Thyroid gland (tissue), 4 donors: ENCODE data around the gene GPR153. TPM values are rescaled to one million over a fixed set of nuclear protein-coding genes. Genes with fewer than 3 reads are reported as not detected.

Source experiments
- DNase-seq, 2 donors: peaks; one replicate each; pipeline ENCODE4 v3.0.0-alpha.2; 2019
- H3K27ac ChIP-seq, 3 donors: fragments of 200-600 bp; sonication (generic); 1 replicate in 2 of 3; 2 replicates in 1 of 3; pipeline ENCODE4 v1.5.1; 2016 to 2019; ENCODE audit warnings: mild to moderate bottlenecking in 1 of 3, moderate library complexity in 1 of 3
- H3K27me3 ChIP-seq: fragments of 200-600 bp; sonication (generic); one replicate; pipeline ENCODE4 v1.5.1; 2019
- H3K36me3 ChIP-seq, 2 donors: fragments of 200-600 bp; sonication (generic); one replicate each; pipeline ENCODE4 v1.5.1; 2016 to 2019
- H3K4me1 ChIP-seq, 2 donors: fragments of 200-600 bp; sonication (generic); one replicate each; pipeline ENCODE4 v1.5.1; 2017 to 2019
- H3K4me3 ChIP-seq, 3 donors: fragments of 200-600 bp; sonication (generic); replicated peaks in 1 of 3; 1 replicate in 2 of 3; 2 replicates in 1 of 3; pipeline ENCODE4 v1.5.1; 2016; ENCODE audit warnings: mild to moderate bottlenecking in 1 of 3
- H3K9me3 ChIP-seq: fragments of 200-600 bp; sonication (generic); one replicate; pipeline ENCODE4 v1.5.1; 2017
- POLR2A ChIP-seq, 2 donors: fragments of 450-650 bp; IDR thresholded peaks; one replicate each; pipeline ENCODE4 v1.6.1; 2017; ENCODE audit warnings: antibody characterized with exemption in 2 of 2, mild to moderate bottlenecking in 2 of 2, moderate library complexity in 1 of 2
- WGBS, 2 donors: methylation state at CpG; one replicate each; pipeline ENCODE4 v1.1.5; 2017; 5-methylcytosine and 5-hydroxymethylcytosine counted together
- intact Hi-C: fragments of 100-400 bp; cut with DNase I; formaldehyde crosslinking; loops from one replicate; pipeline ENCODE4 v1.15.1; 2023
- total RNA-seq, 4 donors: library from RNA; depleted of rRNA; stranded (reverse); fragments of >200 nt; gene quantifications; one replicate each; pipeline ENCODE4 v1.2.3, GENCODE V29; 2016
- TF ChIP-seq, protein P1 (sequence below), 6 experiments: fragments of 200-600 bp in 3 of 6; fragments of 450-650 bp in 3 of 6; sonication (generic) in 3 of 6; IDR thresholded peaks; one replicate each; pipeline ENCODE4 v1.5.1; 2016 to 2019; ENCODE audit warnings: antibody characterized with exemption in 6 of 6, mild to moderate bottlenecking in 2 of 6, inconsistent platforms in 1 of 6, moderate library complexity in 1 of 6

GPR153 gene
- total RNA-seq, 4 donors from 2014 or later = 0.78 to 3.2 (median 1.5) TPM

DNA sequence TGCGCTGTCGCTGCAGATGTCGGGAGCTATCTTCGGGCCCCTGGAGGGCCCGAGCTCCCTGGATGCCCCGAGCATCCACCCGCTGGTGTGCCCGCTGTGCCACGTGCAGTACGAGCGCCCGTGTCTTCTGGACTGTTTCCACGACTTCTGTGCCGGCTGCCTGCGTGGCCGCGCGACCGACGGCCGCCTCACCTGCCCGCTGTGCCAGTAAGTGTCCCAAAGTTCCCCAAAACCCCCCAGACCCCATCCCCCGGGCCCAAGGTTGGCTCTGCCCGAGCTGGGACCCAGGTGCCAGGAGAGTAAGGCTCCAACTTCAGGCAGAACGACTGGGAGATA, 54.4 kb downstream of the GPR153 start:
- 20% methylated on average over 1 of the region's 25 CpGs; no CpG with 5 or more reads in 1 of the 2 donors for WGBS, 2 donors
- Histone ChIP-seq H3K36me3 (no peaks in the 10 kb centered on the region), H3K4me3 (peak overlapping the region in 2 of 3 donors; percentile 22 to 47), H3K9me3 (no peaks in the 10 kb centered on the region), H3K27ac (peak overlapping the region in 1 of 3 donors; percentile 63), H3K27me3 (no peaks in the 10 kb centered on the region), H3K4me1 (peaks cover 24 to 32% of the 10 kb centered on the region in 2 donors)
- intact Hi-C loops = loop anchor here (5.0 kb wide), 1 partner anchor 36 kb away; the partner anchor contains the start of gene HES3
- DNase-seq = no peak
- TF ChIP-seq POLR2A (IDR thresholded peaks at IDR 0.05) = no peak
- TF ChIP-seq, protein P1, sequence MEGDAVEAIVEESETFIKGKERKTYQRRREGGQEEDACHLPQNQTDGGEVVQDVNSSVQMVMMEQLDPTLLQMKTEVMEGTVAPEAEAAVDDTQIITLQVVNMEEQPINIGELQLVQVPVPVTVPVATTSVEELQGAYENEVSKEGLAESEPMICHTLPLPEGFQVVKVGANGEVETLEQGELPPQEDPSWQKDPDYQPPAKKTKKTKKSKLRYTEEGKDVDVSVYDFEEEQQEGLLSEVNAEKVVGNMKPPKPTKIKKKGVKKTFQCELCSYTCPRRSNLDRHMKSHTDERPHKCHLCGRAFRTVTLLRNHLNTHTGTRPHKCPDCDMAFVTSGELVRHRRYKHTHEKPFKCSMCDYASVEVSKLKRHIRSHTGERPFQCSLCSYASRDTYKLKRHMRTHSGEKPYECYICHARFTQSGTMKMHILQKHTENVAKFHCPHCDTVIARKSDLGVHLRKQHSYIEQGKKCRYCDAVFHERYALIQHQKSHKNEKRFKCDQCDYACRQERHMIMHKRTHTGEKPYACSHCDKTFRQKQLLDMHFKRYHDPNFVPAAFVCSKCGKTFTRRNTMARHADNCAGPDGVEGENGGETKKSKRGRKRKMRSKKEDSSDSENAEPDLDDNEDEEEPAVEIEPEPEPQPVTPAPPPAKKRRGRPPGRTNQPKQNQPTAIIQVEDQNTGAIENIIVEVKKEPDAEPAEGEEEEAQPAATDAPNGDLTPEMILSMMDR (IDR thresholded peaks at IDR 0.05) = no peak

DNA sequence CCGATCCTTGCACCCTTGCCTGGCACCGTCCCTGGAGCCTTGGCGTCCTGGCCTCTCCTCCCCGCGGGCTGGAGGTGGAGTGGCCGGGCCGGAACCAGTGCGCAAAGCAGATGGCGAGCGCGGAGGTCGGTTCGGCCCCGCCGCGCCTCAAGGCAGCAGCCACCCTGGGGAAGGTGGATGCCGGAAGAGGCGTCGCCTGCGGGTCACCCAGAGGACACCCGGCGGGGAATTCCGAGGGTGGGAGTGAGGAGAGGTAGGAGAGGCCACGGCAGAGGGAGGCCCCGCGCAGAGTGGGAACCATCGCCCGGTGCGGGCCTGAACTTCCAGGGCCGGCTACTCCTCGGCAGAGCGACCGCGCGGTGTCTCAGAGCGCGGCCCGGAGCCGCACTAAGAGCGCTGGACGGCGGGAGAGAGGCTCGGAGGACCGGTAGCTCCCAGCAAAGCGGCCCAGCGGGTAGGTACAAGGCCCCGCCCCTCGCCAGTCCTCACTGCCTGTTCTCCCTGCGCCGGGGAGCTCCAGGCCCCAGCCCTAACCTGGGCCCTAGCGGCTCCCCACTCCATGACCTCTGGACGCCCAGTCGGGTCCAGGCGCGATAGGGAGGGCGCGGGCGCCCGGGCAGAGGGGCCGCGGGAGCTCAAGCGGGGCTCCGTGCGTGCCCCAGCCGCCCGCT, 54.9 kb downstream of the GPR153 start, which contains the start of gene RNF207:
RNF207 (plus strand) TSS at position 271 of the 671 bp plus-strand sequence. CDS start 417 bp downstream, outside the sequence.
- Histone ChIP-seq H3K4me3 (peak within 1 kb of the TSS; percentile 18 to 47 (median 22)), H3K36me3 (no peaks in the 10 kb centered on the region), H3K9me3 (no peaks in the 10 kb centered on the region), H3K4me1 (peaks cover 24 to 32% of the 10 kb centered on the region in 2 donors), H3K27me3 (no peaks in the 10 kb centered on the region), H3K27ac (peak within 1 kb of the TSS in 2 of 3 donors; percentile 56 to 63)
- TF ChIP-seq POLR2A (IDR thresholded peaks at IDR 0.05) = peak in 1 of 2 donors; percentile 58
- TF ChIP-seq, protein P1 (IDR thresholded peaks at IDR 0.05) = no peak
- peak; percentile 71 to 72 for DNase-seq
- WGBS, 2 donors = 0 to 2% methylated on average over 2 to 16 of the region's 66 CpGs
- intact Hi-C loops = loop anchor here (5.0 kb wide), 1 partner anchor 36 kb away; the partner anchor contains the start of gene HES3

DNA sequence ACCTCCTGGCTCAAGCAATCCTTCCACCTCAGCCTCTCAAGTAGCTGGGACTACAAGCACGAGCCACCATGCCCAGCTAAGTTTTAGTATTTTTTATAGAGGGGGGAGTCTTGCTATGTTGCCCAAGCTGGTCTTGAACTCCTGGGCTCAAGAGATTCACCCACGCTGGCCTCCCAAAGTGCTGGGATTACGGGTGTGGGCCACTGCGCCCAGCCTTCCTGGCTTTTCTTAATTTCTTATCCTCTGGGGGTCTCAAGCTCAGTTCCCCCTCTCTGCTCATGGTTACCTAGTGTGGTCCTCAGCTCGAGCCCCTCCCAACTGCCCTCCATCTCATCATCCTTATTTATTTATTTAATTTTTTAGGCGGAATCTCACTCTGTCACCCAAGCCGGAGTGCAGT, 58.6 kb downstream of the GPR153 start:
- peaks cover 0 to 7% of the 10 kb centered on the region in 2 donors for H3K36me3 ChIP-seq
- H3K9me3 ChIP-seq = no peaks in the 10 kb centered on the region
- intact Hi-C loops = no loop called here
- no peaks in the 10 kb centered on the region for H3K27me3 ChIP-seq
- no peak overlapping the region for H3K27ac ChIP-seq
- H3K4me3 ChIP-seq = no peak overlapping the region
- H3K4me1 ChIP-seq = peaks cover 19 to 39% of the 10 kb centered on the region in 2 donors
- WGBS, 2 donors = 84 to 85% methylated on average over 7 of the region's 7 CpGs
- no peak for DNase-seq
- no peak for TF ChIP-seq POLR2A (IDR thresholded peaks at IDR 0.05)

DNA sequence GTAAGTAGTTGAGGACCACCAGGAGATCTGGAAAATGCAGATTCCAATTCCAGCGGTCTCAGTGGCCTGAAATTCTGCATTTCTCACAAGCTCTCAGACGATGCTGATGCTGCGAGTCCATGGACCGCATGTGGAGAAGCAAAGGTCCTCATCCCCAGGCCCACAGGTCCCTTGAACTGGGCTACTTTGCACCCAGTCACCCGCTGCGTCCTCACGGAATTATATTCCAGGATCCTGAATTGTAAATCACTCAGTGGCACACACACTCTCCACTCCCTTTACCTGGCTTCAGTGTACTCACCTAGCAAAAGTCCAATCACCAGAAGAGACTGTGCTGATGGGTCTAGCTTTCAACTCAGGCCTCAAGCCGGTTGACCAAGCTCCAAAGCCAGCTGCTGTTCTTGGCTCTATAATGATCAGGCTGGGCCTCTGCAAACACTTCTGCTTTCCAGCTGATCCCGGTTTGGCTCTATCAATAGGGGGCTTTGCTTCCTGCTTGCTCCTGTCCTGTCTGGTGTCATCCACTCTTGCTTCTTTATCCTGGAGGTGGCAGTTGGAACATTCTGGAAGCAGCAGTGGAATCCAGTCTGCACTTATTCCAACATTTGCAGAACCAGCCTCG, 60.6 kb downstream of the GPR153 start:
- DNase-seq = no peak
- Histone ChIP-seq H3K27me3 (no peaks in the 10 kb centered on the region), H3K9me3 (no peaks in the 10 kb centered on the region), H3K4me1 (peaks cover 14 to 28% of the 10 kb centered on the region in 2 donors), H3K4me3 (peak overlapping the region in 2 of 3 donors; percentile 16 to 100), H3K36me3 (peaks cover 6 to 7% of the 10 kb centered on the region in 2 donors), H3K27ac (peak overlapping the region; percentile 53 to 66 (median 56))
- no peak for TF ChIP-seq POLR2A (IDR thresholded peaks at IDR 0.05)
- TF ChIP-seq, protein P1 (IDR thresholded peaks at IDR 0.05) = no peak
- intact Hi-C loops = no loop called here
- whole genome bisulfite sequencing, 2 donors = 68 to 74% methylated on average over 10 of the region's 10 CpGs

DNA sequence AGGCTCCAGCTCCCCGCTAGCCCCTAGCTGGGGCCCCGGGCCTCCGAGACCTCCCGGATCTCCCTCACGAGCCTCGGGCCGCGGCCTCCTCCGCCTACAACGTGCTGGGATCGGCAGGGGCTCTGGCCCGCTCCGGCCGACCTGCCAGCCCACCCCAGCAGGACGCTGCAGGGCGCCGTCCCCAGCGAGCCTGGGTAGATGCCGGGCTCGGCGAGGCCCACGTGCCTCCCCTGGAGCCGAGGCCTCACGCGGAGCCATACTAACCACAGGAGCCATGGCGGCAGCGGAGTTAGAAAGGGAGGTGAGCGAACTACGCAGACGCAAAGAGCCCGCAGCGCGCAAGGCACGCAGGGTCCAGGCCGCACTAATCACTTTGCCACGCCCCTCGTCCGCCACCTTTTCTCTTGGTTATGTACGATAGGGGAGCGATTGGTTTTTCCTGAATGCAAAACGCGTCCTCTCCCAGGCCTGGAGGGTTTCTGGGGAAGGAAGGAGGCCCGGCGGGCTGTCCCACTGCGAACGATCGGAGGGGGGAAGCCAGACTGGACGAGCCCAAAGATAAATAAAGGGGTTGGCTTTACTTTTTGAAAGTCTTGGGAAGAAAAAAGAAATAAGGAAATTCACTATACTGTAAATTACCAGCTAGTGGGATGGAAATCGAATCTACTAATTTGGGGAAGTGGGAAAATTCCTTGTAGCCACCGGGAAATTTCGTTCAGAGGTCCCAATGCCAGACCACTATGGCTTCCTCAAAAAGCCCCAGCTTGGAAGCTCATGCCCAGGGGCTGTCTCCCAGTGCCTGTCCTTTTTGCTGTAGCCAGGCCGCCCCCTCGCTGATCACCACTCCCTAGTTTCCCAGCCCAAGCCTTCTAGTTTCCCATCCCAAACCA, 61.4 kb downstream of the GPR153 start, which contains the start of gene RPL22:
RPL22 (minus strand) TSS at position 298 of the 890 bp plus-strand sequence; CDS start at position 276, 22 bp downstream.
- intact Hi-C loops = no loop called here
- TF ChIP-seq POLR2A (IDR thresholded peaks at IDR 0.05) = peak; percentile 15 to 79
- TF ChIP-seq, protein P1 (IDR thresholded peaks at IDR 0.05) = peak in 1 of 6 experiments; percentile 44

More for the DNA sequence above, 61.4 kb downstream of the GPR153 start, which contains the start of gene RPL22:
- H3K36me3 ChIP-seq = peaks cover 9 to 12% of the 10 kb centered on the region in 2 donors
- no peaks in the 10 kb centered on the region for H3K9me3 ChIP-seq
- H3K4me1 ChIP-seq = peaks cover 7 to 21% of the 10 kb centered on the region in 2 donors
- DNase-seq = peak; percentile 99
- no peaks in the 10 kb centered on the region for H3K27me3 ChIP-seq
- peak within 1 kb of the TSS; percentile 53 to 74 (median 66) for H3K27ac ChIP-seq
- WGBS, 2 donors = 1 to 2% methylated on average over 42 to 50 of the region's 53 CpGs
- H3K4me3 ChIP-seq = peak within 1 kb of the TSS; percentile 92 to 100 (median 99)
